ENCODE measurements around the gene SORBS1.

Gene SORBS1

GRCh38 chr10:95405655-95406054 lies 155.5 kb downstream of the SORBS1 start:
- no peak for DNase-seq

- DNase-seq = no peak
Measured at GRCh38 chr10:95404864-95405263, 156.3 kb downstream of the SORBS1 start.

GRCh38 chr10:95404462-95404858 lies 156.7 kb downstream of the SORBS1 start:
- no peak for DNase-seq

GRCh38 chr10:95403700-95404461 lies 157.3 kb downstream of the SORBS1 start:
- DNase-seq = no peak

- DNase-seq = no peak
Measured at GRCh38 chr10:95401704-95402469, 159.3 kb downstream of the SORBS1 start.

GRCh38 chr10:95400787-95401186 lies 160.4 kb downstream of the SORBS1 start:
- no peak for DNase-seq

- no peak for DNase-seq
Measured at GRCh38 chr10:95399183-95399582, 162.0 kb downstream of the SORBS1 start.

- DNase-seq = no peak
Measured at GRCh38 chr10:95397747-95398146, 163.4 kb downstream of the SORBS1 start.

- peak; percentile 41 for DNase-seq
Measured at GRCh38 chr10:95395947-95396449, 165.2 kb downstream of the SORBS1 start.

GRCh38 chr10:95394161-95394880 lies 166.8 kb downstream of the SORBS1 start:
- DNase-seq = no peak

- DNase-seq = no peak
Measured at GRCh38 chr10:95392681-95393164, 168.4 kb downstream of the SORBS1 start.

- DNase-seq = no peak
Measured at GRCh38 chr10:95392217-95392584, 169.0 kb downstream of the SORBS1 start.

GRCh38 chr10:95391581-95392216 lies 169.5 kb downstream of the SORBS1 start:
- DNase-seq = no peak

GRCh38 chr10:95391164-95391563 lies 170.0 kb downstream of the SORBS1 start:
- no peak for DNase-seq

GRCh38 chr10:95389982-95390381 lies 171.2 kb downstream of the SORBS1 start:
- DNase-seq = no peak

GRCh38 chr10:95389176-95389575 lies 172.0 kb downstream of the SORBS1 start:
- DNase-seq = no peak

- DNase-seq = peak; percentile 10
Measured at GRCh38 chr10:95388539-95388938, 172.6 kb downstream of the SORBS1 start.

- no peak for DNase-seq
Measured at GRCh38 chr10:95388109-95388471, 173.1 kb downstream of the SORBS1 start.

- DNase-seq = no peak
Measured at GRCh38 chr10:95384011-95384704, 177.0 kb downstream of the SORBS1 start.

GRCh38 chr10:95382596-95382995 lies 178.6 kb downstream of the SORBS1 start:
- no peak for DNase-seq

GRCh38 chr10:95382174-95382573 lies 179.0 kb downstream of the SORBS1 start:
- no peak for DNase-seq

- DNase-seq = no peak
Measured at GRCh38 chr10:95377950-95378349, 183.2 kb downstream of the SORBS1 start.

All from DMS79 (cell line).